Bronchial epithelial cell (primary cell): ENCODE data around the gene MS4A18. TPM values are rescaled to one million over a fixed set of nuclear protein-coding genes. Genes with fewer than 3 reads are reported as not detected.

ENCODE experiments used
- DNase-seq: peaks from one replicate; pipeline ENCODE4 v3.0.0-alpha.2; 2010; ENCODE audit warnings: low read depth
- FAIRE-seq: peaks from 2 replicates; lab custom pipeline; 2011; peaks lifted over from hg19 to GRCh38; lab: Jason Lieb, UNC
- H3K27me3 ChIP-seq: 2 replicates; pipeline ENCODE4 v1.5.1; 2011; ENCODE audit warnings: low read length; ENCODE audit not compliant: control insufficient read depth, insufficient read depth
- H3K36me3 ChIP-seq: 2 replicates; pipeline ENCODE4 v1.5.1; 2011; ENCODE audit warnings: low read length; ENCODE audit not compliant: control insufficient read depth, insufficient read depth
- H3K4me3 ChIP-seq: 2 replicates; pipeline ENCODE4 v1.5.1; 2011; ENCODE audit warnings: mild to moderate bottlenecking, low read depth, low read length, control low read depth
- total RNA-seq: library from RNA; depleted of rRNA; stranded (reverse); fragments of >200 nt; gene quantifications from 2 replicates; pipeline ENCODE4 v1.2.1, GENCODE V29; 2014
- TF ChIP-seq, protein P1 (sequence below): IDR thresholded peaks from 2 replicates; pipeline ENCODE4 v1.5.1; 2011; ENCODE audit warnings: mild to moderate bottlenecking, moderate library complexity, low read length, control low read depth, inconsistent platforms; ENCODE audit not compliant: insufficient read depth, severe bottlenecking

Gene MS4A18
- total RNA-seq, 1 donor from 2014 or later, result not detected

GRCh38 chr11:60720460-60720859 lies 4.1 kb upstream of the MS4A18 start:
- no peaks in the 10 kb centered on the region for H3K36me3 ChIP-seq
- TF ChIP-seq, protein P1, sequence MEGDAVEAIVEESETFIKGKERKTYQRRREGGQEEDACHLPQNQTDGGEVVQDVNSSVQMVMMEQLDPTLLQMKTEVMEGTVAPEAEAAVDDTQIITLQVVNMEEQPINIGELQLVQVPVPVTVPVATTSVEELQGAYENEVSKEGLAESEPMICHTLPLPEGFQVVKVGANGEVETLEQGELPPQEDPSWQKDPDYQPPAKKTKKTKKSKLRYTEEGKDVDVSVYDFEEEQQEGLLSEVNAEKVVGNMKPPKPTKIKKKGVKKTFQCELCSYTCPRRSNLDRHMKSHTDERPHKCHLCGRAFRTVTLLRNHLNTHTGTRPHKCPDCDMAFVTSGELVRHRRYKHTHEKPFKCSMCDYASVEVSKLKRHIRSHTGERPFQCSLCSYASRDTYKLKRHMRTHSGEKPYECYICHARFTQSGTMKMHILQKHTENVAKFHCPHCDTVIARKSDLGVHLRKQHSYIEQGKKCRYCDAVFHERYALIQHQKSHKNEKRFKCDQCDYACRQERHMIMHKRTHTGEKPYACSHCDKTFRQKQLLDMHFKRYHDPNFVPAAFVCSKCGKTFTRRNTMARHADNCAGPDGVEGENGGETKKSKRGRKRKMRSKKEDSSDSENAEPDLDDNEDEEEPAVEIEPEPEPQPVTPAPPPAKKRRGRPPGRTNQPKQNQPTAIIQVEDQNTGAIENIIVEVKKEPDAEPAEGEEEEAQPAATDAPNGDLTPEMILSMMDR, result no peak
- H3K27me3 ChIP-seq, result no peaks in the 10 kb centered on the region
- FAIRE-seq, result no peak
- H3K4me3 ChIP-seq, result no peak overlapping the region
- no peak for DNase-seq

DNA sequence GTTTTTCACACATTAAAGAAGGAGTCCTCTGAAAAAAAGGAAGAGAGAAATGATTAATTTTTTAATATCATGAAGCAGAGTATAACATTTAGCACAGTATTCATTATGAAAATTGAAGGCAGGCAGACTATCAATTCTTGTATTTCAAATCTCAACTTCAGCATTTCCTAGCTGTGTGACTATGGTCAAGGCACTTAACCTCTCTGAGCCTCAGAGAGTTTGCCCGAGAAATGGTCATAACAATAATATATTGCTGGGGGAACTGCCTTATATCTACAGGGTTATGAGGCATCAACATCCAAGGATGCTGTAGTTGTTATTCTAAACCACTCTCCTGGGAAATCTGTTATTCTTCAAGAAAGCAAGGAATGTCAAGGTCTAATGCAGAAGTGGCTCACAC lies 1.1 kb downstream of the MS4A18 start:
- TF ChIP-seq, protein P1, result no peak
- Histone ChIP-seq H3K36me3 (no peaks in the 10 kb centered on the region), H3K4me3 (no peak overlapping the region), H3K27me3 (no peaks in the 10 kb centered on the region)
- no peak for DNase-seq
- FAIRE-seq, result no peak

DNA sequence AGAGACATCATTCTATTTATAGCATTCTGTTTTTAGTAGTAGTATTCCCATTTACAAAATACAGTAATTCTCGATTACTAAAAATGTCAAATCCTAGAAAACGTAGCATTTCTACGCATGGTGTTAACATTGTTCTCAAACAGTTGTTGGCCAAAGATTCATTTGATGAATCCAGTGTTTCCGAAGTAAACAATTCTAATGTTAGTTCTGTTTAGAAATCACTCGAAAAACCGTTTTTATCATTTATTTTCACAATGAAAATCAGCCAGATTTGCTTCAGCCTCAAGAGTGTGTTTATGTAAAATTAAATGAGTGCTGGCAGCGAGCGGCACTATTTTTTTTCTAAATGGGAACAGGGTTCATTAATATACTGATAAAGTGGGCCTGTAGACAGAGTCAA lies 7.1 kb downstream of the MS4A18 start:
- H3K27me3 ChIP-seq, result no peaks in the 10 kb centered on the region
- FAIRE-seq (no peak), DNase-seq (no peak)
- no peak overlapping the region for H3K4me3 ChIP-seq
- TF ChIP-seq, protein P1, result no peak
- H3K36me3 ChIP-seq, result no peaks in the 10 kb centered on the region

DNA sequence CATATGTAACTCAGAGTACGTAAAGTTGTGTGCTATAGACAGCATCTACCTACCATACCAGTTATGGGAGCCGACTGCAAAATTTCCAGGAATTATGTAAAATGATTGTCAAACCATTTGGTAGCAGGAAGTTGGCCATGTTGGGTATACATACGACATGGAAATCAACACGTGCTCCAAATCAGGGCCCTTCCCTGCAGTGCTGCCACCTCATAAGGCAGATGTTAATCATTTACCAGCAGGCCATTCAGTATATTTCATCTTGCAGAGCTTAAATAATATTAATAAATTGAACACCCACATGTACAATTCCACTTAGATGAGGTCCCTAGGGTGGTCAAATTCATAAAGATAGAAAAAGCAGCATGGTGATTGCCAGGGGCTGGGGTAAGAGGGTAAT lies 9.8 kb downstream of the MS4A18 start:
- no peak overlapping the region for H3K4me3 ChIP-seq
- FAIRE-seq (no peak), DNase-seq (no peak)
- H3K27me3 ChIP-seq, result no peaks in the 10 kb centered on the region
- no peaks in the 10 kb centered on the region for H3K36me3 ChIP-seq
- TF ChIP-seq, protein P1, result no peak

- TF ChIP-seq, protein P1, result no peak
- H3K27me3 ChIP-seq, result no peaks in the 10 kb centered on the region
- no peak for FAIRE-seq
- no peak for DNase-seq
- no peak overlapping the region for H3K4me3 ChIP-seq
- no peaks in the 10 kb centered on the region for H3K36me3 ChIP-seq
These were observed 14.6 kb downstream of the MS4A18 start for GRCh38 chr11:60739114-60739513.

- Histone ChIP-seq H3K27me3 (no peaks in the 10 kb centered on the region), H3K36me3 (no peaks in the 10 kb centered on the region), H3K4me3 (no peak overlapping the region)
- TF ChIP-seq, protein P1, result no peak
- FAIRE-seq, result no peak
- no peak for DNase-seq
These were observed 16.1 kb downstream of the MS4A18 start for GRCh38 chr11:60740573-60740972.
